NCI-H748 treated with DMSO at 0.1 percent for 48 hours (cell line): ENCODE results near the gene PLXND1.

Experiments
- DNase-seq: peaks from one replicate; lab custom pipeline; 2025; lab: John Stamatoyannopoulos, UW

PLXND1 gene

GRCh38 chr3:129563332-129563731 is 43.1 kb downstream of the PLXND1 start:
- no peak for DNase-seq

GRCh38 chr3:129562803-129563202 is 43.7 kb downstream of the PLXND1 start:
- DNase-seq: no peak

- no peak for DNase-seq
These were observed 44.7 kb downstream of the PLXND1 start for GRCh38 chr3:129561619-129562248.

DNA sequence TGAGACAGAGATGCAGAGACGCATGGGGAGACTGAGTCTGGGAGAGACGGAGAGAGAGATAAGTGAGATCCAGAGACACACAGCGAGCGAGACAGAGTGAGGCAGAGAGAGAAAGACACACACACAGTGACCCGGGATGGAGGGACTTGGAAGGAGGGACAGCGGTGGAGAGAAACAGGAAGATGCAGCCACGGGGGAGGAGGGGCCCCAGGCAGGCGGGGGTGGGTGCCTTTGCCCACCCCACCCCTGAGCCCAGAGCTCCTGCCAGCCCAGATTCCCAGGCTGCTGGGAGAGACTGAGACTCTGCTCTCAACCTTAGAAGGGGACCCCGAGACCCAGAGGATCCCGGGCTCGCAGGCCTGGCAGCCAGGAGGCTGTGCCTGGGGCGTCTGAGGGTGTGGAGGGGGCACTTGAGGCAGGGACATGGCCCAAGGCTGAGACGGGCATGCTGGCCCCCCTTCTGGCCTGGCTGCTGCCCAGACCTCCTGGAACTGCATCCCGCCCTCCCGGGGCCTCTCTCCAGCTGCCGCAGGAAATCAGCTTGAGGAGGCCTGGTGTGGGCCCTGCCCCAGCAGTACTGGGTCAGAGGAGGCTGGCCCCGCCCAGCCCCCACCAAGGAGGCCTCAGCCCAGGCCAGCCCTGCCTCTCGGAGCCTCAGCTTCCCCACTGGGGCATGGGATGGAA is 45.4 kb downstream of the PLXND1 start:
- no peak for DNase-seq

DNA sequence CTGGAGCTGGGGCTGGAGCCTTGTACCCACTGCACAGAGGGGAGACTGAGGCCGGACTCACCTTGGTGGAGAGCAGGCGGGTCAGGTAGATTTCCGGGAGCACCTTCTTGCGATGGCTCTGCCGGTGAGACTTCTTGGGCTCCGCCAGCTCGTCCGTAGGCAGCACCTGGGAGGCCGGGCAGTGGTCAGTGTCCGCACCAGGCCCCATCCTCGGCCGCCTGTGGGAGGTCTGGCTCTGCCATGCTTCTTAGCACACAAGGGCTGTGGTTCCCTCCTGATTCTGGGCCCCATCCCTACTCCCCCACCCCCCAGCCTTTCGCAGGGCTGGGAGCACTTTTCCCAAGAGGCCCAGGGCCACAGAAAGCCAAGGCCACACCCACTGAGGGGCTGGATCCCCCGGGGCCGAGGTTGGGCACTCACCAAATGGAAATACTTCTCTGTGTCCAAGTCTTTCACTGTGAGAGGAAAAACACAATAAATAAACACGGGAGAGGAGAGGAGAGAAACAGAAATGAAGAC is 46.1 kb downstream of the PLXND1 start:
- no peak for DNase-seq

DNA sequence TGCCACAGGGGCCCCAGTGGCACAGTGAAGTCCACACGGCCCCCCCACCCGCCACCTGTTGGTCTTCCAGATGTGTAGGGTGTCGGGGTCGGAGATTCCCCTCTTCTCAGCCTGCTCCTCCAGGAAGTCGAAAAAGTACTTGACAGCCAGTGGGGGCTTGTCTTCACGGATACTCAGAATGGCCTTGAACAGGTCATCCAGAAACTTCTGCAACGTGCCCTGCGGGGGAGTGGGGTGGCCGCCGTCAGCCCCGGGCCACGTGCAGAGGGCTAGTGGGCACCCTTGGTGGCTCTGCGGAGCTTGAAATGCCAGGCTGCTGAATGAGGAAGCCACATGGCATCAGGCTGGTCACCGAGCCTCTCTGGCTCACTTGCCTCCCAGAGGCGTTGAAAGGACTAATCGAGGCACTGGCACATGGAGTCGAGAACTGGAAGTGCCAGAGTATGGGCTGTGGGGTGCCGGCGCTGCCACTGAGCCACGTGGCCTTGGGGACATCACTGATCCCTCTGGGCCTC is 46.9 kb downstream of the PLXND1 start:
- no peak for DNase-seq

DNA sequence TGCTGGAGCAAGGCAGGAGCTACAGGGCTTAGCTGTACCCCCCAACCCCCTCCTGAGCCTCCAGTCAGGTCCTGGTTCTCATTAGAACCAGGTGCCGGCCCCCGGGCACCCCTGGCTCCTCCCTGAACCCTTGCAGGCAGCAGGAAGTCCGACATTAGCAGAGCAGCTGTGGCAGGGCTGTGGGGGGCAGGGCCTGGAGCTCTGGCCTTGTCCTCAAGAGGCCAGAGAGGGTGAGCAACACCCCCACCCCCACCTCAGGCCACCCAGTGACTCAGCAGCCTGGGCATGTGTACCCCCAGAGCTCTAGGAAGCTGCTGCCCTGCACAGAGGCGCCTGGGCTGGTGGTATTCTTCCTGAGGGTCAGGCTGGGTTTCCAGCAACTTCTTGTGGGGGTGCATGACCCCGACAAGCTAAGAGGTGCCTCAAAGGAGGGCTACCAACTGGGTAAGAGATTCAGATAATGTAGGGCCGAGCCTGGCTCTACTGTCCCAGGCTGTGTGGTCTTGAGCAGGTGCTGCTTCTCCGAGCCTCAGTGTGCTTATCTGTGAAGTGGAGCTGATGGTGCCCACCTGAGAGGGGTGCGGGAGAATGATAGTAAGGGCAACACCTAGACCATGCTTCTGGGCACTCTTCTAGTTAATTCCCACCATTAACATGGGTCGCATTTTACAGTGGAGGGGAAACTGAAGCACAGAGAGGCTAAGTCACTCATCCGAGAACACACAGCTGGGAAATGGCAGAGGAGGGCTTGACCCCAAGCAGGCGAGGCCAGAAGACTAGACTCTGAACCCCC is 47.5 kb downstream of the PLXND1 start:
- DNase-seq: no peak

DNA sequence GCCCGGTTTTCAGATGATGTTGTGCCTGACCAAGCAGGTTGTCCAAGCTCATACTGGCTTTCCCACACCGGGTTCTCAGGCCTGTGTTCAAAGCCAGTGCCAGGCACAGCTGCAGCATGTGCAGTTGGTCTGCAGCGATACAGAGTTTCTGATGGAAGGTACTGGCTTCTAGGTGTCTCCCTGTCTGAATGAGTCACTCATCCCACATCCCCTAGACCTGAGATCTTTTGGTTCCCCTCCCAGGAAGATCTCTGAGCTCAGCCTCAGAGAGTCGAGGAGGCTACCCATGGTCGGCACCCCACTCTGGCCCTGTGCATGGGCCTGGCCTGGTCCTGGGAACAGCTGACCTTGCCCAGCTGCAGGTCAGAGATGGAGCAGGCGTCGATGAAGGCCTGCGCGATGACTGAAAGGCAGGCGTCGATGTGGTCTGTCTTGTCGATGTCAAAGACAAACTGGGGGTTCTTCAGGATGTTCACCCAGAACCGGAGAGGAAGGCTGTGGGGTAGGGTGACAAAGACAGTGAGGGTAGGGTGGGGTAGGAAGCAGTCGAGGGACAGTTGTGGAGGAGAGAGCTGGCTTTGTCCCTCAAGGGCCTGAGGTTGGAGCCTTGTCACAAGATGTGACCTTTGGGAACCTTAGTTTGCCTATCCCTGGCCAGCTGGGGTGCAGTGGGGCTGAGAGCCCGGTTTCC is 48.2 kb downstream of the PLXND1 start:
- no peak for DNase-seq

- no peak for DNase-seq
These were observed 49.0 kb downstream of the PLXND1 start for GRCh38 chr3:129557548-129557894.

DNA sequence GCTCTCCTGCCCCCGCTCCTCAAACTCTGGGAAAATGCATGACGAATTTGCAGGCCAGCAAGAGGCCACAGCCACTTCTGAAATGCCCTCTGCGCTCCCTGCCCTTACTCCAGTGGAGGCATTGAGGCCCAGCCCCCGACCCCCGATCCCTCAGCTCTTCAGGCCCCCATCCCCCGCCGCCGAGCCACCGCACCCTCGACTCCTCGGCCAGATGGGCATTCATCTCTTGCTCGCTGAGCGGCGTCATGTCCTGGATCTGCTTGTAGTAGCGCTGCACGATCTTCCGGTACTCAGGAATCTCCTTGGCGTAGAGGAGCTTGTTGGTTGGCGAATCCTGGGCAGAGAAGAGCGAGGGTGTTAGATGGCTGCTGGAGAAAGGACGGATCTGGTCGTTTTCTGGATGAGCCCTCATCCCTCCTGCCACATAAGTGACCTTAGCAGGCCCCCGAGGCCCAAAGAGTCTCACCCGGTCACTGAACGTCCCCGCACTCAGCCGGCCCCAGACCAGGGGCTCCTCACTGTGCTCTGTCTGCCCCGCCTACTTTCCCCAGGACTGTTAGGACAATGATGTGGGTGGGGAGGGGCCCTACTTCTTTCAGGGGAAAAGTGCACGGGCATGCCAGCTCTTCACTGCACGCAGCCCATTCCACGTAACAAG is 49.5 kb downstream of the PLXND1 start:
- no peak for DNase-seq

DNA sequence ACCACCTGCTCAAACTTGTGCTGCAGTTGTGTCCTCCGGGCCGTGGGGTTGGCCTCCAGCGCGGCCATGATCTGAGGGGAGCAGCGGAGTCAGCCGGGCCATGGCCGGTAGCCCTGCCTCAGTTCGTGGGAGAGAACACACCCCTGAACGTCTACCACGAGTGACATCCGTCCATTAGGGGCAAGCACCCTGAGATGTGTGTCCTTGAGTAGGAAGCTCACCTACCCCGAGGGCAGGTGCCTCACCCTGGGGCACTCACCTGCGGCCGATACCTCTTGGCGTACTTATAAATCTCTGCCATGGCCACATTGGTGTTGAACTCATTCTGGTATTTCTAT is 50.1 kb downstream of the PLXND1 start:
- DNase-seq: no peak

- no peak for DNase-seq
These were observed 50.7 kb downstream of the PLXND1 start for GRCh38 chr3:129555616-129556357.

- DNase-seq: no peak
These were observed 51.3 kb downstream of the PLXND1 start for GRCh38 chr3:129555153-129555550.

DNA sequence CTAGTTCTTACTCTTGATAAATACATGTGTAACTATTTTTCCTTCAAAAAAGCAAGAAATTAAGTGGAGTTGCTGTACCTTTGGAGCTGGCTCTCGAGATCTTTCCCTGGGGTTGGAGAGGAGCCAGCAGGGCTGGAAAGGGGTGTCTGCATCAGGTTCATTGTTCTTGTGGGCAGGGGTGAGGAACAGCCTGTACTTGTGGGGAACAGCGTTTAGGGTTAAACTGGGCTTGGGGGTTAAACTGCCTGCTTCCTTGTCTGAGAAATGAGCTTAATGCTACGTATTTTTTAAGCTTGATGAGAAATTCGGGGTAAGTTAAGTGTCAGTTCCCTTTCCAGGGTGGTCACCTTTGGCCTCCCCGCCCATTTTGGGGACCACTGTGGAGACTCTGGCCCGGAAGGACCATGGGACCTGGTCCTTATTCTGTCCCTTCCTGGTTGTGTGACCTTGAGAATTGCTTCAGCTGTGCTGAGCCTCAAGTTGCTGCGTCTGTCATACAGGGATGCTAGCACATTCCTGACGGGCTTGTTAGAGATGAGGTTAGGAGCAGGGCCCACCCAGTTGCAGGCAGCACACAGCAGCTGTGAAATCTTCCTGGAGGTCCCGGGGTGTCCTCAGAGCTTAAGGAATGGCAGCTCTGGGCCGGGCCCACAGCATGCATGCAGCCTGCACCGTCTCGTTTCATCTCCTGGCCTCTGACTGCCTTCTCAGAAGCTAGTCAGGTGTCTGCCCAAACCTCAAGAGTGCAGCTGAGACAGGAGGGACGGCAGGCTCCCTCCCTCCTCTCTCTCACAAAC is 51.9 kb downstream of the PLXND1 start:
- no peak for DNase-seq

DNA sequence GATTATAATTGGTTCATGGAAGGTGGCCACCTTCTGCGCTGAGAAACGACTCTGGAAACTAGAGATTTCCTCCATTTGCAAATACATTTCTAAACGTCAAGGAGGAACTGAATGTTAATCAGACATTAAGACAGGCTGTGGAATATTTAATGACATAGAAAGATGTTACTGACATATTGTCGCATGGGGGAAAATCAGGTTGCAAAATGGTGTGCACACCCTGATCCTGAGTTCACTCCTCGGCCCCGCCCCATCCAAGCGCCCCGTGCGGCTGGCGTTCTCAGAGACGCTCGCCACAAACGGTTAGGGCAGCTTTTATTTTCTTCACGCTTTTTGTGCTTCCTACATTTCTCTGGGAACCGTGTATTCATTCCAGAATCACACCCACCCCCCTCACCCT is 52.8 kb downstream of the PLXND1 start:
- no peak for DNase-seq

DNA sequence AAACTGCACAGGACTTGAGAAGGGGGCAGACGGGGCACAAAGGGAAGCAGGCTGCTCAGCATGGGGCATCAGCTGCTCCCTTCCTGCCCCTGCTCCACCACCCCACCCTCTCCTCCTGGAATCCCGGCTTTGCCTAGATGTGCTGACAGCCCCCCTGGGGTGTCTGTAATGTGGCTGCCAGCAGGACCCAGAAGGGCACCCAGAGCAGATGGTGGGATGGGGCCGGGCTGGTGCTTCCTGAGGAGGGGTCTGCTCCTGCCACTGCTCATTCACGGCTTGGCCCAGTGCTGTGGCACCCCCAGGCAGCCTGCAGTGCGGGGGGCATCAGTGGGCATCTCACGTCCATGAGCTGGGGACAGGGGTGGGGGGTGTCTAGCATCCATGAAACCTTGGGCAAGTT is 53.3 kb downstream of the PLXND1 start:
- no peak for DNase-seq

DNA sequence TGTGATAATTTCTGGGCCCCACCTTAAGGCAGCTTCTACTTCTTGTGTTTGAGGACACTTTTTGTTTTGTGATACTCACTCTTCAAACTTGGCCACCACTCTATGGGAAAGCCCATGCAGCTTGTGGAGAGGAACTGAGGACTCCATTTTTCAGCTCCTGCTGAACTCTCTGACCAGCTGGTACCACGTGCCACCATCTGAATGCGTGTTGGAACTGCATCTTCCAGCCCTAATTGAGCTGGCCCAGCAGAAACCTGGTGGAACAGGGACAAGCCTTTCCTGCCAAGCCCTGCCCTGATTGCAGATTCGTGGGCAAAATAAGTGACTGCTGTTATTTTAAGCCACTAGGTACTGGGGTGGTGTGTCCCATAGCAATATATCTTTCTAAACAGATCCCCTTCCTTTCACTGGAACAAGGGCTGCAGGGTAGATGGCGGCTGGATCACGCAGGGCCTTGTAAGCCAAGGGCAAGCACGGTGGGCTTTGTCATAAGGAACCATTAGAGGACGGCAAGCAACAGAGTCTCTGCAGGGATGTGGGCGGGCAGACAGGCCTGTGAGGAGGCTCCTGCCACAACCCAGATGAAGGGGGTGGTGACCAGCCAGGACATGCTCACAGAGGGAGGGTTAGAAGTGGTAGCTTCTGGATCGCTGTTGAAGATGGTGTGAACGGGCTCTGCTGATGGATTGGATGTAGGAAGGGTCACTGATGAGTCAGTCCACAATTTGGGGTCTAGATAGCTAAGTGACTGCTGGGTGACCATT is 54.0 kb downstream of the PLXND1 start:
- no peak for DNase-seq

- no peak for DNase-seq
These were observed 56.7 kb downstream of the PLXND1 start for GRCh38 chr3:129549805-129550204.

DNA sequence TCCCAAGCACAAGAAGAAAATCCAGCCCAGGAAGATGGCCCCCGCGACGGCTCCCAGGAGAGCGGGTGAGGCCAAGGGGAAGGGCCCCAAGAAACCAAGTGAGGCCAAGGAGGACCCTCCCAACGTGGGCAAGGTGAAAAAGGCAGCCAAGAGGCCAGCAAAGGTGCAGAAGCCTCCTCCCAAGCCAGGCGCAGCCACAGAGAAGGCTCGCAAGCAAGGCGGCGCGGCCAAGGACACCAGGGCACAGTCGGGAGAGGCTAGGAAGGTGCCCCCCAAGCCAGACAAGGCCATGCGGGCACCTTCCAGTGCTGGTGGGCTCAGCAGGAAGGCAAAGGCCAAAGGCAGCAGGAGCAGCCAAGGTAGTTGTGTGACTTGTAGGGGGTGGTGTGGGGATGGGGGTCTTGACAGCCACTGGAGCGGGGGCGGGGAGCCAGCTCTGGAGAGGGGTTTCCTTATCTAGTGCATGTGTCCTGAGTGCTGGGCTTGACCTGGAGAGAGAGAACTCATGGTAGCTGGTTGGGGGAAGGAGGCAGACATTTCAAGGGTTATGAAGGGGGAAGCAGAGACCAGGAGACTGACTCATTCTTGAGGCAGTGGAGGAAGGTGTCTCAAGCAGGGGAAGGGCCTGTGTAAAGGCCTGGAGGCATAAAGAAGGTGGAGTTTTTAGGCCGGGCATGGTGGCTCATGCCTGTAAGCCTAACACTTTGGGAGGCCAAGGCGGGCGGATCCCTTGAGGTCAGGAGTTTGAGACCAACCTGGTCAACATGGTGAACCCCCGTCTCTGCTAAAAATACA is 57.3 kb downstream of the PLXND1 start:
- DNase-seq: no peak
